Neutrophil (primary cell): ENCODE results near the gene RNGTT.

Experiments used
- H3K27ac ChIP-seq: fragments of 200-600 bp; sonication (generic); 2 replicates; pipeline ENCODE4 v1.5.1; 2016; ENCODE audit warnings: mild to moderate bottlenecking, moderate library complexity
- H3K27me3 ChIP-seq: fragments of 200-600 bp; sonication (generic); 2 replicates; pipeline ENCODE4 v1.6.0; 2016; ENCODE audit warnings: mild to moderate bottlenecking
- H3K36me3 ChIP-seq: fragments of 200-600 bp; sonication (generic); 2 replicates; pipeline ENCODE4 v1.5.1; 2017
- H3K4me1 ChIP-seq, 2 experiments: fragments of 200-600 bp in 1 of 2; sonication (generic) in 1 of 2; 1 replicate in 1 of 2; 2 replicates in 1 of 2; pipeline versions ENCODE4 v1.5.1 to v1.6.1; 2013 to 2016; ENCODE audit warnings: low read depth in 1 of 2, low read length in 1 of 2, mild to moderate bottlenecking in 1 of 2, moderate library complexity in 1 of 2; ENCODE audit not compliant: control insufficient read depth in 1 of 2, insufficient read depth in 1 of 2
- H3K4me3 ChIP-seq, 2 experiments: fragments of 200-600 bp in 1 of 2; sonication (generic) in 1 of 2; 1 replicate in 1 of 2; 2 replicates in 1 of 2; pipeline ENCODE4 v1.5.1; 2013 to 2016; ENCODE audit warnings: low read depth in 1 of 2, low read length in 1 of 2, mild to moderate bottlenecking in 1 of 2, moderate library complexity in 1 of 2
- H3K9me3 ChIP-seq: fragments of 200-600 bp; sonication (generic); 2 replicates; pipeline ENCODE4 v1.5.1; 2016
- TF ChIP-seq, protein P1 (sequence below): fragments of 200-600 bp; sonication (generic); IDR thresholded peaks from 2 replicates; pipeline ENCODE4 v1.5.1; 2016; ENCODE audit warnings: antibody characterized with exemption

RNGTT gene

DNA sequence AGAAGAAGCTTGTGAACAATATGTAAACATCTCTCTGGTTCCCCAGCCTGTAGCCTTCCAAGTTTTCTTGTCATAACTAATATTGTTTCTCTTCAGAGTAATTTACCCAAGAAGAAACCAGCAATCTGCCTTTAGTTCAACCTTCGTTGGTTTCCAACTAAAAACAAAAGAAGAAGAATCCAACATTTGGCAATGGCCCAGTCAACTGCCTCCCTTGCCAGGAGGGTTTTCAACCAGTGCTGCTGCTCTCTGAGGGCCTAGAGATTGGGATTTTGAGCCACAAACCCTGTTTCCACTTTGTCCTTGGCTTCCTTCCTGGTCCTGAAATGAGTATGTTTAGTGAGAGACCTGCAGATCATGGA, 401.5 kb downstream of the RNGTT start:
- no peaks in the 10 kb centered on the region for H3K27me3 ChIP-seq
- TF ChIP-seq, protein P1, sequence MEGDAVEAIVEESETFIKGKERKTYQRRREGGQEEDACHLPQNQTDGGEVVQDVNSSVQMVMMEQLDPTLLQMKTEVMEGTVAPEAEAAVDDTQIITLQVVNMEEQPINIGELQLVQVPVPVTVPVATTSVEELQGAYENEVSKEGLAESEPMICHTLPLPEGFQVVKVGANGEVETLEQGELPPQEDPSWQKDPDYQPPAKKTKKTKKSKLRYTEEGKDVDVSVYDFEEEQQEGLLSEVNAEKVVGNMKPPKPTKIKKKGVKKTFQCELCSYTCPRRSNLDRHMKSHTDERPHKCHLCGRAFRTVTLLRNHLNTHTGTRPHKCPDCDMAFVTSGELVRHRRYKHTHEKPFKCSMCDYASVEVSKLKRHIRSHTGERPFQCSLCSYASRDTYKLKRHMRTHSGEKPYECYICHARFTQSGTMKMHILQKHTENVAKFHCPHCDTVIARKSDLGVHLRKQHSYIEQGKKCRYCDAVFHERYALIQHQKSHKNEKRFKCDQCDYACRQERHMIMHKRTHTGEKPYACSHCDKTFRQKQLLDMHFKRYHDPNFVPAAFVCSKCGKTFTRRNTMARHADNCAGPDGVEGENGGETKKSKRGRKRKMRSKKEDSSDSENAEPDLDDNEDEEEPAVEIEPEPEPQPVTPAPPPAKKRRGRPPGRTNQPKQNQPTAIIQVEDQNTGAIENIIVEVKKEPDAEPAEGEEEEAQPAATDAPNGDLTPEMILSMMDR = no peak
- H3K4me3 ChIP-seq = no peak overlapping the region
- no peak overlapping the region for H3K27ac ChIP-seq
- H3K4me1 ChIP-seq = no peaks in the 10 kb centered on the region
- H3K36me3 ChIP-seq = no peaks in the 10 kb centered on the region
- no peaks in the 10 kb centered on the region for H3K9me3 ChIP-seq

DNA sequence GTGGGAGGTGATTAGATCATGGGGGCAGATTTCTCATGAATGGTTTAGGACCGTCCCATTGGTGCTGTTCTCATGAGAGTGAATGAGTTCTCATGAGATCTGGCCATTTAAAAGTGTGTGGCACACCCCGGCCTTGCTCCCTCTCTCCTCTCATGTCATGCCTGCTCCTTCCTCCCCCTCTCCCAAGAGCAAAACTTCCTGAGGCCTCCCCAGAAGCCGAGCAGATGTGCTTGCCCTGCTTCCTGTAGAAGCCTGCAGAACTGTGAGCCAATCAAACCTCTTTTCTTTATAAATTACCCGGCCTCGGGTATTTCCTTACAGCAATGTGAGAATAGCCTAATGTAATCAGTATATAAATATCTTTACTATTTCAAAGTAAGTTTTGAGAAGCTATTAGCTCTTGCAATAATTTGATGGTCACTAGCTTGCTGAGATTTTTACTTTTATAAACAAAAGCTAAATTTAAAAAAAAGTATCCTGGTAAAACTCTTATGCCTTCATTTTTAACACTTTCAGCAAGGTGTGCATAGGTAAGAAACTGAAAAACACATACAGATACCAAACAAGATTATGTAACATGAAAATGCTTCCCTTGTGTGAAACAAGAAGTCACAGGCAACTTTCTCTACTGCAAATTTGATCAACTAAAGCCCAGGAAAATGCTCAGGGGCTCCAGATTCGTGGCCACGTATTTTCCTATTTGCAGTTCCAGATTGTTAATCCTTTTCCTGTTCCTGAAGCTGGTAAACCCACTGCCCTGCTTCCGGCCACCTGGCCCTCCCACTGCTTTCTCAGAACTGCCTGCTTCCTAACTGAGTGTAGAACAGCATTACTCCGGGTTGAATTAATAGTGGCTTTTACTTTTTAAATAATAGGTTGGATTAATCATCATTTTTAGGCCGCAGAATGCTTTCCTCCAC, 402.1 kb downstream of the RNGTT start:
- no peaks in the 10 kb centered on the region for H3K9me3 ChIP-seq
- TF ChIP-seq, protein P1 = no peak

More for the DNA sequence above, 402.1 kb downstream of the RNGTT start:
- Histone ChIP-seq H3K4me3 (no peak overlapping the region), H3K4me1 (no peaks in the 10 kb centered on the region), H3K27ac (no peak overlapping the region), H3K27me3 (no peaks in the 10 kb centered on the region), H3K36me3 (no peaks in the 10 kb centered on the region)
